Prostate gland (tissue), 2 donors: ENCODE data around the gene ARID3B.

ENCODE experiments used
- POLR2AphosphoS5 ChIP-seq: sonication (generic); formaldehyde crosslinking; IDR thresholded peaks from one replicate; pipeline ENCODE4 v1.6.1; 2017; ENCODE audit warnings: antibody characterized with exemption
- TF ChIP-seq, protein P1 (sequence below), 4 experiments: fragments of 200-600 bp in 2 of 4; fragments of 450-650 bp in 2 of 4; sonication (generic) in 2 of 4; IDR thresholded peaks; 1 replicate in 3 of 4; 2 replicates in 1 of 4; pipeline ENCODE4 v1.5.1; 2016 to 2019; ENCODE audit warnings: antibody characterized with exemption in 4 of 4, mild to moderate bottlenecking in 2 of 4, moderate library complexity in 2 of 4

DNA sequence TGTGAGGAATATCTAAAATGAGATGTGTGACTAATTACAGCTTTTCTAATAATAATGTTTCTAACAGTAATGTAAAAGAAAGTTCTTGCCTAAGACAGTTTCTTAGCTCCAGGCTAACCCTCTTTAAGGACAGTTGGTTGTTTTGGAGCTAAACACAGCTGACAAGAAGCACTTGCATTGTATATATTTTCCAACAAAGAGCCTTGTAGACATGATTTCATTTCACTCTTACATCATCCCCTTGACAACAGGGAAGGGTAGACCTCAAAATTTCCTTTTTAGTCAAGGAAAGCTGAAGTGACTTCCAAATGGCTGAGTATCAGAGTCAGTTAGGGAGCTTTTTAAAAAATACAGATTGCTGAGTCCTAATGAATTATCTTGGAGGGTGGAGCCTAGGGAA lies 4.1 kb downstream of the ARID3B start:
- TF ChIP-seq, protein P1, sequence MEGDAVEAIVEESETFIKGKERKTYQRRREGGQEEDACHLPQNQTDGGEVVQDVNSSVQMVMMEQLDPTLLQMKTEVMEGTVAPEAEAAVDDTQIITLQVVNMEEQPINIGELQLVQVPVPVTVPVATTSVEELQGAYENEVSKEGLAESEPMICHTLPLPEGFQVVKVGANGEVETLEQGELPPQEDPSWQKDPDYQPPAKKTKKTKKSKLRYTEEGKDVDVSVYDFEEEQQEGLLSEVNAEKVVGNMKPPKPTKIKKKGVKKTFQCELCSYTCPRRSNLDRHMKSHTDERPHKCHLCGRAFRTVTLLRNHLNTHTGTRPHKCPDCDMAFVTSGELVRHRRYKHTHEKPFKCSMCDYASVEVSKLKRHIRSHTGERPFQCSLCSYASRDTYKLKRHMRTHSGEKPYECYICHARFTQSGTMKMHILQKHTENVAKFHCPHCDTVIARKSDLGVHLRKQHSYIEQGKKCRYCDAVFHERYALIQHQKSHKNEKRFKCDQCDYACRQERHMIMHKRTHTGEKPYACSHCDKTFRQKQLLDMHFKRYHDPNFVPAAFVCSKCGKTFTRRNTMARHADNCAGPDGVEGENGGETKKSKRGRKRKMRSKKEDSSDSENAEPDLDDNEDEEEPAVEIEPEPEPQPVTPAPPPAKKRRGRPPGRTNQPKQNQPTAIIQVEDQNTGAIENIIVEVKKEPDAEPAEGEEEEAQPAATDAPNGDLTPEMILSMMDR (IDR thresholded peaks at IDR 0.05) = no peak
- no peak for TF ChIP-seq POLR2AphosphoS5
